Mucosa of rectum (tissue), 2 donors: ENCODE results near the gene SLC38A7.
"Not testable (repeated sequence)": the region's sequence is repeated elsewhere in the genome, so short reads cannot be mapped to it uniquely, and the experiment has no call there.

Source experiments
- H3K27ac ChIP-seq, 2 donors: one replicate each; pipeline ENCODE4 v1.7.0; 2013; ENCODE audit warnings: inconsistent platforms in 2 of 2, low read depth in 2 of 2, low read length in 2 of 2
- H3K27me3 ChIP-seq, 2 donors: one replicate each; pipeline ENCODE4 v1.7.0; 2013; ENCODE audit warnings: low read length in 2 of 2; ENCODE audit not compliant: control insufficient read depth in 2 of 2, insufficient read depth in 2 of 2
- H3K36me3 ChIP-seq, 2 donors: one replicate each; pipeline ENCODE4 v1.7.0; 2013; ENCODE audit warnings: low read length in 2 of 2; ENCODE audit not compliant: control insufficient read depth in 2 of 2, insufficient read depth in 2 of 2
- H3K4me1 ChIP-seq, 2 donors: one replicate each; pipeline ENCODE4 v1.7.0; 2013; ENCODE audit warnings: low read length in 2 of 2, mild to moderate bottlenecking in 1 of 2; ENCODE audit not compliant: control insufficient read depth in 2 of 2, insufficient read depth in 2 of 2
- H3K4me3 ChIP-seq, 2 donors: one replicate each; pipeline ENCODE4 v1.7.0; 2013; ENCODE audit warnings: low read length in 2 of 2
- H3K9ac ChIP-seq, 2 donors: one replicate each; pipeline ENCODE4 v1.7.0; 2013; ENCODE audit warnings: low read length in 2 of 2, low read depth in 1 of 2, mild to moderate bottlenecking in 1 of 2
- H3K9me3 ChIP-seq, 2 donors: one replicate each; pipeline ENCODE4 v1.7.0; 2013; ENCODE audit warnings: low read length in 2 of 2; ENCODE audit not compliant: control insufficient read depth in 2 of 2
- donor health status: healthy.
- donor health status: Normal muscosa, but diverticular disease.

Gene SLC38A7

DNA sequence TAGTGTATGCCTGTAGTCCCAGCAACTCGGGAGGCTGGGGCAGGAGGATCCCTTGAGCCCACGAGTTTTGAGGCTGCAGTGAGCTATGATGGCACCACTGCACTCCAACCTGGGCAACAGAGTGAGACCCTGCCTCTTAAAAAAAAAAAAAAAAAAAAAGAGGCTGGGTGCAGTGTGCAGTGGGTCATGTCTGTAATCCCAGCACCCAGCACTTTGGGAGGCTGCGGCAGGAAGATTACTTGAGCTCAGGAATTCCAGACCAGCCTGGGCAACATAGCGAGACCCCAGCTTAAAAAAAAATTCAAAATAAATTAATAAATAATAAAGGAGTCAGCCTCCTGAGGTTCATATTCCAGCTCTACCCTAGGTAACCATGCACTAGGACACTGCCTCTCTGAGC, 45.3 kb downstream of the SLC38A7 start:
- H3K4me3 ChIP-seq = no peak overlapping the region
- H3K27me3 ChIP-seq = no peaks in the 10 kb centered on the region
- H3K4me1 ChIP-seq = peaks cover 0 to 3% of the 10 kb centered on the region in 2 donors
- no peaks in the 10 kb centered on the region for H3K36me3 ChIP-seq
- H3K9ac ChIP-seq = no peak overlapping the region
- H3K27ac ChIP-seq = no peak overlapping the region
- H3K9me3 ChIP-seq = no peaks in the 10 kb centered on the region

DNA sequence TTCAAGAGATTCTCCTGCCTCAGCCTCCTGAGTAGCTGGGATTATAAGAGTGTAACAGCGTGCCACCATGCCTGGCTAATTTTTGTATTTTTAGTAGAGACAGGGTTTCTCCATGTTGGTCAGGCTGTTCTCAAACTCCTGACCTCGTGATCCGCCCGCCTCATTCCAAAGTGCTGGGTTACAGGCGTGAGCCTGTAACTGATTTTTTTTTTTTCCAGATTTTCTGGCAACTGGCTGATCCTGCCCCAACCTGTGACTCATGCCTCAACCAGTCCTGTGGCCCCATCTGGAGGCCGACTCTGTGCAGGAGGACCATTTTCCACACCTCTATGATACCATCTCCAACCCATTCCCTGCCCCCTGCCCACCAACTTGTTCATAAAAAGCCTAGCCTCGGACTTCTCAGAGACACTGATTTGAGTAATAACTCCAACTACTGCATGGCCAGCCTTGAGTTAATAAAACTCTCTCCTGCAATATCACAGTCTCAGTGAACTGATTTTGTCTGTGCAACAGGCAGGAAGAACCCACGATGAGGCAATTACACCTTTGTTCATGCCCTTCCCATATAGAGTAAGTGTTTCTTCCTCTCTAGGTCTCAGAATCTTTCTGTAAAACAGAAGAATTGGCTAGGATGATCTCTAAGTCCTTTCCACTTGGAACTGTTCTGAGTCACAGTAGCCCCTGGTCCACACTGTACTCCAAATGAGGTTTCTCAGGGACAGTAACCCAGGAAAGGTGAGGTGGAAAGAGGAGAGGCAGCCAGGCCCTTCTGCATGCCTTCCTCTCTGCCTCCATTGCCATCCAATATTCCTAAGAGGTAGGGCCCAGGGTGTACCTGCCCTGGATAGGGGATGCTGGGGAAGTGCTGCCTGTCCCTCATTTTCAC, 46.2 kb downstream of the SLC38A7 start:
- Histone ChIP-seq H3K9ac (no peak overlapping the region), H3K27ac (no peak overlapping the region), H3K4me1 (peaks cover 0 to 5% of the 10 kb centered on the region in 2 donors), H3K9me3 (no peaks in the 10 kb centered on the region), H3K4me3 (no peak overlapping the region), H3K36me3 (no peaks in the 10 kb centered on the region), H3K27me3 (no peaks in the 10 kb centered on the region)

DNA sequence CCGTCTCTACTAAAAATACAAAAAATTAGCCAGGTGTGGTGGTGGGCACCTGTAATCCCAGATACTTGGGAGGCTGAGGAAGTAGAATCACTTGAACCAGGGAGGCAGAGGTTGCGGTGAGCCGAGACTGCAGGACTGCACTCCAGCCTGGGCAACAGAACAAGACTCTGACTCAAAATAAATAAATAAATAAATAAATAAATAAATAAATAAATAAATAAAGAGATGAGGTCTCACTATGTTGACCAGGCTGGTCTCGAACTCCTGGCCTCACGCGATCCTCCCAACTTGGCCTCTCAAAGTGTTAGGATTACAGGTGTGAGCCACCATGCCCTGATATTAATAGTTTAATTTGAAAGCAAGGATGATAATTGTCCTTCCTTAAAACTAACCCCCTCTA, 47.5 kb downstream of the SLC38A7 start:
- not testable (repeated sequence) for H3K36me3 ChIP-seq, H3K4me3 ChIP-seq, H3K27me3 ChIP-seq, H3K9ac ChIP-seq, H3K4me1 ChIP-seq, H3K27ac ChIP-seq, H3K9me3 ChIP-seq

DNA sequence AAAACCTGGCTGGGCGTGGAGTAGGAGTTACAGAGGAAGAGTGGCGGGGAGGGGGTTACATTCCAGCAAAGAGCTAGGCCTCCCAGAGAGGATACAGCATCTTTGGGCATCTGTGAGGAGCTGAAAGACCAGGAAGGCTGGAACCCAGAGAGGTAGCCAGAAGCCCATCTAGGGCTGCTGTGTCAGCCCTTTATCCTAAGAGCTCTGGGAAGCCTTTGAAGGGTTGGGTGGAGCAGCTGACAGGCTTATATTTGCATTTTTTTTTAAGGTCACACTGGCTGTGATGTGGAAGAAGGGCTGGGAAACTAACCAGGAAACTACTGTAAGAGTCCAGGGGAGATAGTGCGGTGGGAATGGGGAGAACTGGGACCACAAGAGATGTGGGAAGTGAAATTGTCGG, 48.1 kb downstream of the SLC38A7 start:
- no peak overlapping the region for H3K4me3 ChIP-seq
- no peak overlapping the region for H3K9ac ChIP-seq
- H3K4me1 ChIP-seq = peaks cover 0 to 5% of the 10 kb centered on the region in 2 donors
- no peaks in the 10 kb centered on the region for H3K36me3 ChIP-seq
- no peaks in the 10 kb centered on the region for H3K9me3 ChIP-seq
- H3K27ac ChIP-seq = no peak overlapping the region
- H3K27me3 ChIP-seq = no peaks in the 10 kb centered on the region

DNA sequence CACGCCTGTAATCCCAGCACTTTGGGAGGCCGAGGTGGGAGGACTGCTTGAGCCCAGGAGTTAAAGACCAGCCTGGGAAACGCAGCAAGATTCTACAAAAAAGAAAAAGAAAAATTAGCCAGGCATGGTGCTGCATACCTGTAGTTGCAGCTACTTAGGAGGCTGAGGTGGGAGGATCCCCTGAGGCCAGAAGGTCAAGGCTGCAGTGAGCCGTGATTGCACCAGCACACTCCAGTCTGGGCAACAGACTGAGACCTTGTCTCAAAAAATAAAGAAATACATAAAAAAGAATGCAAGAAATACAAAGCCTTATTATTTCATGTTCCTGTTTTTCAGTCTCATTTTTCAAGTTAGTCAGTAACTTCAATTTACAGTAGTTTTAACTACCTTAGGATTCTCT, 49.1 kb downstream of the SLC38A7 start:
- Histone ChIP-seq H3K9ac (no peak overlapping the region), H3K27me3 (no peaks in the 10 kb centered on the region), H3K9me3 (no peaks in the 10 kb centered on the region), H3K36me3 (no peaks in the 10 kb centered on the region), H3K27ac (no peak overlapping the region), H3K4me3 (no peak overlapping the region), H3K4me1 (peaks cover 0 to 5% of the 10 kb centered on the region in 2 donors)

DNA sequence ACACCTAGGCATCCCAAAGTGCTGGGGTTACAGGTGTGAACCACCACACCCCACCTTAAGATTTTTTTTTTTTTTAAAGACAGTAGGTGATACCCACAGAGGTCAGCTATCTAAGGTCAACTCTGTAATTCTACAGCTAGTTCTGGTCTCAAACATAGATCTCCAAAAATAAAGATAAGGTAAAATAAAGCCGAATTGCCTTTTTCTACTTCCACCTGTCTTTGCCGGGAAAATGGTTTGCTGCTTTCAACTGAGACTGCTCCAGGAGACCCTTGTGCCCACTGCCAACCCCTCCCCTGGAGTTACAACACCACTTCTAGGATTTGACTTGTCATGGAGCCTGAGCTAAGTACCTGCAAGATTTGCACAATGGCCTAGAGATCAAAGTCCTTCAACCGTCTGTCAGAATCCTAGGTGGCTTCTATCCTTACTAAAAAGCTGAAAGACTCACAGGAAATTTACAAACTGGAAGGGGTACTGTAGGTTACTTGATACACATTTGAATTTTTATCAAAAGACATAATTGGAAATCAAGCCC, 50.2 kb downstream of the SLC38A7 start:
- no peak overlapping the region for H3K4me3 ChIP-seq
- no peak overlapping the region for H3K27ac ChIP-seq
- peaks cover 0 to 6% of the 10 kb centered on the region in 2 donors for H3K4me1 ChIP-seq
- no peaks in the 10 kb centered on the region for H3K36me3 ChIP-seq
- H3K27me3 ChIP-seq = no peaks in the 10 kb centered on the region
- no peaks in the 10 kb centered on the region for H3K9me3 ChIP-seq
- H3K9ac ChIP-seq = no peak overlapping the region

DNA sequence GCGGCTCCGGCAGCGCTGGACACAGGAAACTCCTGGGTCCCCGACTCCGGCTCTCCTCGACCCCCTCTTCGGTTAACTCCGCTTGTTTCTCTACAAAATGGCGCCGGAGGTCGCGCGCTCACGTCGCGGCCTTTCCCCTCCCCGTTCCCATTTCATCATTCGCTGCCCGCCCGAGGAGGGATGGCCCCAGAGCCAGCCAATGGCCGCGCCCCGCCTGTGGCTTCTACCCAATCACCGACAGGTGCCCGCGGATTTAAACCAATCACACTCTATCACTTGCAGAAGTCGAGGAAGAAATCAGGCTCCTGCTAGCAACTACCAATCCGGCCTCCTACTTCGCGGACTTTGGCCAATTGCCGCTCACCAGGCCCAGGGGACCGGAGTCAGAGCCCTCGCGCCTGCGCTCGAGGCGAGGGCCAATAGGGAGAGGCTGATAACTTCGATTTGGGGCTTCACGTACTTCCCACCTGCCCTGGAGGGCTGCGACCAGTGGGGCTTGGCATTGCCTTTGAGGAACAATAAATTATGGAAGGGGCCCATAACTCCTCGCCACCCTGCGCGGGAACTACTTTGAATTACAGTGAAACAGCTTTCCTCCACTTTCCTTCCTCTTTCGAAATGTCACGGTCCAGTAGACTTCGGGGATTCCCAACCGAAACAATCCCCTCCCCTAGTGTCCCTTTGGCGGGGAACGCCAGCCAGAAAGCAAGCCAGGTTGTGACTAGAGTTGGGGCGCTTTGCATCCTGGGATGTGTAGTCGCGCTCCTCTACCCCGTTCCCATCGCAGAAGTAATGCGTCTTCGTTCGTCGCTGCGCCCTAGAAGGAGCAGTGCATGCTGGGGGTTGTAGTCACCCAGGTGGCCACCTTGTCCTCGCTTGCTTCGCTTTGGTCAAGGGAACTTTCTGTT, 54.6 kb downstream of the SLC38A7 start, which contains the start of gene CNOT1:
TSS of gene CNOT1 (minus strand) at position 94 of the 908 bp plus-strand sequence. CDS start 30,489 bp downstream, outside the sequence.
- H3K9me3 ChIP-seq = no peaks in the 10 kb centered on the region
- peak within 1 kb of the TSS; percentile 96 to 100 for H3K9ac ChIP-seq
- H3K27ac ChIP-seq = peak within 1 kb of the TSS; percentile 96 to 99
- no peaks in the 10 kb centered on the region for H3K36me3 ChIP-seq
- H3K27me3 ChIP-seq = no peaks in the 10 kb centered on the region
- peaks cover 0 to 14% of the 10 kb centered on the region in 2 donors for H3K4me1 ChIP-seq
- peak within 1 kb of the TSS; percentile 95 to 97 for H3K4me3 ChIP-seq

DNA sequence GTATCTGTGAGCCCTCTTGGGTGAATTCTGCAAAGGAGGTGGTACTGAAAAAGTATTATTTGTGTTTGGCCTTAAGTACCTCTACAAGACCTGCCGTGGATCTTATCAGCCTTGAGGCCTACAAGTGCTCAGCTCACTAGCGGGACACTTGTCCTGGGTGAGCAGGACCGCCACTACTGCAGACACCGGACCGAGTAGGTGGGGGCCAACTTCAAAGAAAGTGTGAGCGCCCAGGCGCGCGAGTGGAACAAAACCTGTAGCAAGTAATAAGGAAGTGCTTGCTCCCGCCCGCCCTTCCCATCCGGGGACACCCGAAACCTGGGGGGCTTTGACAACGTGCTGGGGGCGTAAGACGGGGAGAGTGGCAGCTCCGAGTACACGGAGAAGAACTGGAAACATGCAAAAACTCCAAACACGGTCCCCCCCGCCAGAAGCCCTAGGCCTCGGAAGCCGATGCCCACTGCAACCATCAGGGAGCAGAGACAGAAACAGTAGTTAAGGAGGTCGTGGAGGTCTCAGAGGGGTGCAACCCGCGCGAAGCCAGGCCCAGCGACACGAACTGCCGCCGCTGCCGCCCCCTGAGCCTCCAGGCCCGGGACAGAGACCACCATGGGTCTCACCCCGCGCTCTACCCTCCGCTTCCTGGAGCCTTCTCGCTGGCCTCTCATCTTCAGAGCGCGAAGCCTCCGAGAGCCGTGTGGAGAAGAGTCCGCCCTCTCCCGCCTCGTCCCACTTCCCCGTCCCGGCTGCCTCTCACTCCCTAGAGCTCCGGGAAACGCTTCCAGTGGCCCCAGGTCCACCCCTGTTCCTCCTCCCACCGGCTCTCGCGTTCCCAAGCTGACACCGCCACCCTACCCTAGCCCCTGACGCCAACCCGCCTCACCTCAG, 55.5 kb downstream of the SLC38A7 start:
- H3K36me3 ChIP-seq = peaks cover 5 to 8% of the 10 kb centered on the region in 2 donors
- peak overlapping the region; percentile 96 to 100 for H3K9ac ChIP-seq
- H3K4me1 ChIP-seq = peaks cover 0 to 10% of the 10 kb centered on the region in 2 donors
- H3K4me3 ChIP-seq = peak overlapping the region; percentile 95 to 97
- H3K27ac ChIP-seq = peak overlapping the region; percentile 96 to 99
- no peaks in the 10 kb centered on the region for H3K27me3 ChIP-seq
- no peaks in the 10 kb centered on the region for H3K9me3 ChIP-seq

DNA sequence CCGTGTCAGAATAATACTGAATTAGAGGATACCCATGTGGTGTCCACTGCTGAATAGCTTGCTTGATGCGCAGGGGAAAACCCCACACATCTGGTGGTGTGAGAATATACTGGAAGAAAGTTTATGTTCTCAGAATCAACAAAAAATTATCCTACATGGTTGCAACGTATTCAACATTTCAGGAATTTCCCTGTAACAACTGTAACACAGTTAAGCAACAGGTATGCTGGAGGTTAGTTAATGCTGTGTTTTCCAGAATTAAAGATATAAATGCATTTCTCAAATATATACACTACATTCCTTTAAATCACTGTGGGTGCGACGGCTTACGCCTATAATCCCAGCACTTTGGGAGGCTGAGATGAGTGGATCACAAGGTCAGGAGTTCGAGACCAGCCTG, 60.4 kb downstream of the SLC38A7 start:
- Histone ChIP-seq H3K9ac (no peak overlapping the region), H3K36me3 (peaks cover 12 to 32% of the 10 kb centered on the region in 2 donors), H3K27ac (no peak overlapping the region), H3K4me3 (no peak overlapping the region), H3K27me3 (no peaks in the 10 kb centered on the region), H3K4me1 (peaks cover 0 to 7% of the 10 kb centered on the region in 2 donors), H3K9me3 (no peaks in the 10 kb centered on the region)
